HG03571 (cell line): ENCODE results near the gene KLHL30.
A peak's percentile ranks its signal among the peaks of the same experiment; 100 is the strongest.
"Not testable (repeated sequence)": the region's sequence is repeated elsewhere in the genome, so short reads cannot be mapped to it uniquely, and the experiment has no call there.

Source experiments
- ATAC-seq: cut with Tn5 transposase; IDR thresholded peaks from one replicate; pipeline ENCODE4 v1.9.1; 2021; ENCODE audit not compliant: unreplicated experiment

The KLHL30 gene

GRCh38 chr2:238101891-238102841 lies 36.3 kb upstream of the KLHL30 start:
- no peak for ATAC-seq

DNA sequence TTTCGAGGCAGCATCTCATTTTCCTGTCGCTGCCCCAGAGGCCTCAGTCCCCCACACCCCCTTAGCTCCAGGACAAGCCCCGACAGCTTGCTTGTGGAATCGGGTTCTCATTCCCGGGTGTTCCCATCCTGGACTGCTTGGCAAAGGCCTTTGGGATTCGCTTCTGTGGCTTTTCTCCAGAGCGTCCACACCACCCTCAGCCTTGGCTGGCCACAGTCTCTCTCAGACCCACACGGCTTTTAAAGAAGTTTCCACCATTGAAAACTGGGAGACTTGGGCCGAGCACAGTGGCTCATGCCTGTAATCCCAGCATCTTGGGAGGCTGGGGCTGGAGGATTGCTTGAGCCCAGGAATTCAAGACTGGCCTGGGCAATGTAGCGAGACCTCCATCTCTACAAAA lies 35.6 kb upstream of the KLHL30 start:
- no peak for ATAC-seq

GRCh38 chr2:238103465-238104225 lies 34.8 kb upstream of the KLHL30 start:
- no peak for ATAC-seq

DNA sequence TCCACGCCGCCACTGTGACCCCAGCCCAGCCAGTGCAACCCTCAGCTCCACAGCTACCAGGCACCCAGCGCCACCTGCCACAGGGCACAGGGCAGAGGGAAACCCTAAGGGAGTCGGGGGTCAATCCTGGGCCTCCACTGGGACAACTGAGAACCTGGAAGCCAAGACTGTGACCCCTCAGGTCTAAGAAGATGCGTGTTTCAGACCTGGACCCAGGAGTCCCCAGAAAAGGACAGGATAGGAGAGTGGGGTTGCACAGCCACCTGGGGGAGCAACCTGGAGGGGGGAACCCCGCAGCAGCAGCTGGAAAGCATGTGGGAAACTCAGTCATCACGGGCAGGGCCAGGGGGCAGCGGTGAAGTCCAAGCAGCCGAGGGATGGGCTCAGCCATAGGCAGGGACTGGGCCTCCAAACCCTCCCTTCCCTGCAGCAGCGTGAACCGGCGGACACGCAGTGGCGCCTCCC lies 34.2 kb upstream of the KLHL30 start:
- no peak for ATAC-seq

- no peak for ATAC-seq
Measured at GRCh38 chr2:238104691-238105371, 33.6 kb upstream of the KLHL30 start.

DNA sequence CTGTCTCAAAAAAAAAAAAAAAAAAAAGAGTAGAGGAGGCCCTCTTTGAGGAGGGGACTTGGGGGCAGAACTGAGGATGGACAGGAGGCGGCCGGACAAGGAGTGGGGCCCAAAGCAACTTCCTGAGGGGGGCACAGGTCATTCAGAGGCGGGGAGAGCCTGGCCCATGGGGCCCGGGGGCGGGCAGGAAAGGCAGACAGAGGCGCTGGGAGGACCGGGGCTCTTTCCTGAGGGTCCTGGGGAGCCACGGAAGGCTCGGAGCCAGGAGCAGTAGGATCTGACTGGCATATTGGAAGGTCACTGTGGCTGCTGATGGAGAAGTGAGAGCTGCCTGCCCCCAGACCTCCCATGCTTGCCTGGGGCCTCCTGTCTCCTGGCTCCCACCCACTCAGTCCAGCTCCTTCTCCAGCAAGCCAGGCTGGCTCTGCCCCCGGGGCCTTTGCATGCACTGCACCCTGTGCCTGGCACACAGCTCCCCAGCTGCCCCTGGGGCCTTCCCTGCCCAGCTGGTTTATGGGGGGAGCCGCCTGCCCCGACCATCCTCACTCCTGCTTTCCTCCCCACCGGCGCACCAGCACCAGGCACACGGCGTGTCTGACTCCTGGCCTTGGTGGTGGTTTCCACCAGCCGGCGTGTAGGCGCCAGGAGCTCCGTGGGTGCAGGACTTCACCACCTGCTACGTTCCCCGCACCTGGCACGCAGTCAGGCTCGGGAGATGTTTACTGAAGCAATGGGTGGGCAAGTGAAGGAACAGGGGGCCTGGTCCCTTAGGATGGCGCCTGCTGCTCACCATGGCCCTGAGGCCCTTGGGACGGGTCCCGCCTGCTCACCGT lies 32.7 kb upstream of the KLHL30 start:
- no peak for ATAC-seq

DNA sequence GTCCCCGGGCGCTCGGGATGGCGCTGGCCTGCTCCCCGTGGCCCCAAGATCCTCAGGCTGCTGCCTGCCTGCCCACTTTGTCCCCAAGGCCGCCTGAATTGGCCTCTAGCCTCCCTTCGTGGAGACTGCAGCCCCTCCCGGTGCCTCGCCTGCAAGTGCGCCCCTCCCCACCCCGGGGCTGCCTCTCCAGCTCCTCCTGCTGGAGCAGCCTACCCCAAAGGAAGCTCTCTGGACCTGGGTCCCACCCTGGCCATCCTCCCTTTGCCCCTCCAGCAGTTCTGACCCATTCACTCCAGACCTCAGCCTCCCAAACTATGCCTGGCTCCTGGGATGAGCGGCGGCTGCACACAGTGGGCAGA lies 32.1 kb upstream of the KLHL30 start:
- ATAC-seq = no peak

DNA sequence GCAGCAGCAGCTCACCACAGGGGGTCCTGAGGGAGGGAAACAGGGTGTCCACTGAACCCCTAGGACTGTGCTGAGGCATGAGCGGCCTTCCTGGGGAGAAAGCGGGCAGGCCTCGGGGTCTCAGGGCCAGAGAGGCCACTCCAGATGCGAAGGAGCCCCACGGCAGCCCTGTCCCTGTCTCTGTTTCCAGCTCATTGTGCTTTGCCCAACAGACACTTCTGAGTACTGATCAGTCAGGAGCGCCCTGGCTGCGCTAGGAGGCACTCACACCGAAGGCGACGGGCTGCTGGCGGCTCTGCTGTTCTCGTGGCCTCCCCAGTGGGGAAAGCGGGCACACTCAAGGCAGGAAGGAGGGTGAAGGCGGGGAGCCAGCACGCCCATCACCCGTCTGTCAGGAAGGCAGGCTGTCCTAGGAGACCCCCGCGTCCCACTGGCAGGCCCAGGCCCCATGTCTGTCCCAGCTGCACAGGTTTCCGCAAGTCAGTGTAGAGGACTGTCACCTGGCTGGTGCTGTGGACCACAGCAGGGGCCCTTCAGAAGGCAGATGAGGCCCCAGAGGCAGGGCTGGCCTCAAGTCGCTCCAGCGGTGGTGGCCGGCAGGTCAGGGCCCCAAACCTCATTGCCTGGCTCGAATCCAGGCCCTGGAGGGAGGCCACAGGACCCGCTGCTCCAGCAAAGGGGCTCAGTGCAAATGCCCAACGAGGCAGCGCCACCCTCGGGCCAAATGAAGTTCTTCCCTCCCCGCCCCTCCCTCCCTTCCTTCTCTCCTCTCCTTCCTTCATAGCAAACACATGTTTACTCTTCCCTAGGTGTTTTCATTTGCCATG lies 31.6 kb upstream of the KLHL30 start:
- ATAC-seq = peak; percentile 11

DNA sequence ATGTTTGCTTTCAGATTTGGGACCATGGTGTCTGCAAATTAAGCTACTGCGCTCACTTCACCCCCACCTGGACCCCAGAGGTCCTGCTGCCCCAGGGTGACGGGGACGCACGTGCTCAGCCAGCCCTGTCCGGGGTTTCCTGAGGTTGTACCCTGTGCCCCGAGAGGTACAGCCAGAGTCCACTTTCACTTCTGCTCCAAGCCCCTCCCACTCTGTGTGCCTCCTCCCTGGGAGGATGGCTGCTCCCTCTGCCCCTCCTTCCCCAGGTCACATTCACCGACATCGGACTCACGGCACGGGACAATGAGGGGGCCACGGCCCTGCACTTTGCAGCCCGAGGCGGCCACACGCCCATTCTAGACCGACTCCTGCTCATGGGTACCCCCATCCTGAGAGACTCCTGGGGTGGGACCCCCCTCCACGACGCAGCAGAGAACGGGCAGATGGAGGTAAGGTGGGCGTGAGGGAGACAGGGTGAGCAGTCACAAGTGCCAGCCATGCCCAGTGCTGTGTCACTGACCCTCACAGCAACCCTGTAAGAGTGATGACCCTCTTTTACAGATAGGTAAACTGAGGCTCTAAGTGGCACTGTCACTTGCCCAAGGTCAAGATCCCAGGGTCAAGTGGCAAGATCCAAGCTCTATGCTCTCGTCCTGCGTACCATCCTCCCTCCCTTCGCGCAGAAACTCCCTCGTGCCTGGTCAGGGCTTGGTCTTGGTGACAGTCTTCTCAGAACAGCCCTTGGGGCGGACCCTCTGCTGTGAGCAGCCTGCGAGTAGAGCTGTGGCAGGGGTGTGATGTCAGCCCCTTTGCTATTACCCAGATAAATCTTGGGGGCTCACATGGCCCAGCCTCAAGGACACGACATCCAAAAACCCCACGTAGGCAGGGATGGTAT lies 30.7 kb upstream of the KLHL30 start:
- peak; percentile 77 for ATAC-seq

- peak; percentile 57 for ATAC-seq
Measured at GRCh38 chr2:238108423-238109183, 29.9 kb upstream of the KLHL30 start.

GRCh38 chr2:238113611-238114010 lies 24.9 kb upstream of the KLHL30 start:
- no peak for ATAC-seq

DNA sequence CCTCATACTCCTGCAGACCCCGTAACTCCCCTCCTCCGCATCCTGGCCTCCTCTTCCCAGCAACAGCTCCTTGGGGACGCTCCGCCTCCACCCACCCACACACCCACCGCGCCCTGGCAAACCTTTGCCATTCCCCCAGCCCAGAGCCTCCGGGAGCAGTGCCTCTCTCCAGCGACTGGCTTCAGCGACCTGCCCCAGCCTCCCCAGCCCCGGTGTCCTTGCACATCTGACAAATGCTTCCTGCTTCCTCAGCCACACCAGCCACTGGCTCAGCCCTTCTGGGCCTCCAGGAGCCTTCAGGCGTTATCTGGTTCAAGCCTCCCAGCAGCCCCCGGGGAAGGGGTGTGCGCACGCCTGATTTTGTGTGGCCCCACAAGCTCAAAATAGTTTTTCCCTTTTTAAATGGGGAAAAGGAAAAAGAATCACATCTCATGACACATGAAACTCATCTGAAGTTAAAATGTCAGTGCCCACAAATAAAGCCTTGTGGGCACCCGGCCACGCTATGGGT lies 24.1 kb upstream of the KLHL30 start:
- ATAC-seq = no peak

DNA sequence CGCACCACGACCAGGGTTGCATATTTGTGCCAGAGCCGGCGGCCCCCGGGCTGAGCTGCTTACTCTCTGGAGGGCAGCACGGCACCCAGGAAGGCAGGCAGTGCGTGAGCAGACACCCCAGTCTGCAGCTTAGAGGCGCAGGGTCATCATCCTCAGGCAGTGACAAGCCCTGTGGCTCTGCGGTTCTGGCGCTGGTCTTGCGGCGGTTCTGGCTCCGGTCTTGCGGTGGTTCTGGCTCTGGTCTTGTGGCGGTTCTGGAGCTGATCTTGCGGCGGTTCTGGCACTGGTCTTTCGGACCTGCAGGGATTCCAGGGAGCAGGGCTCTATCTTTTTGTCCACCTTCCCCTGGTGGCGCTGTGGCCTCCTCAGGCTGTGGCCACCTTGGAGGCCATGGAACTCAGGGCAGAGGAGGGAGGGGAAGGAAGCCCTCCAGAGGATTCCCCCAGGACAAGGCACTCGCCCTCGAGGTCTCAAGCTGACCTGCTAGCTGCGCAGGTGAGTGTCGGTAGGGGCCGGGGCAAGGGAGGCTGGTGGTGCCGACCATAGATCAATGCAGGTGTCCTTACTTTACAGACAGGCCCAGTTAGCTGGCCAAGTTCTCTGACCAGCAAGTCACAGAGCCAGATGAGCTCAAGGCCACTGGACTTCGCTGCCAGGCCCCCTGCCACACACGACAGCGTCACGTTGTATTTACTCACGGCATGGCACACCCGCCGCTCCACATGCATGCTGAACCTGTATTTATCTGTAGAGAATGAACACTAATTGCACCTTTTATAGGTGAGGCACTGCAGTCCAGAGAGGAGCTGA lies 23.4 kb upstream of the KLHL30 start:
- no peak for ATAC-seq

DNA sequence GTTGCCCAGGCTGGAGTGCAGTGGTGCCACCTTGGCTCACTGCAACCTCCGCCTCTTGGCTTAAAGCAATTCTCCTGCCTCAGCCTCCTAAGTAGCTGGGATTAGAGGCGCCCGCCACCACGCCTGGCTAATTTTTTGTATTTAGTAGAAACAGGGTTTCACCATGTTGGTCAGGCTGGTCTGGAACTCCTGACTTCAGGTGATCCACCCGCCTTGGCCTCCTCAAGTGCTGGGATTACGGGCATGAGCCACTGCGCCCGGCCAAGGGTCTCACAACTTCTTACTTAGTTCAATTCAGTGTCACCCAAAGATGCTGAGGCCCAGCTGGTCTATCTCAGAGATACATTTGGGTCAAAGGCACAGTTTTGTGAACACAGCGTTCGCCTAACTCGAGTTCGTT lies 22.8 kb upstream of the KLHL30 start:
- ATAC-seq = not testable (repeated sequence)

DNA sequence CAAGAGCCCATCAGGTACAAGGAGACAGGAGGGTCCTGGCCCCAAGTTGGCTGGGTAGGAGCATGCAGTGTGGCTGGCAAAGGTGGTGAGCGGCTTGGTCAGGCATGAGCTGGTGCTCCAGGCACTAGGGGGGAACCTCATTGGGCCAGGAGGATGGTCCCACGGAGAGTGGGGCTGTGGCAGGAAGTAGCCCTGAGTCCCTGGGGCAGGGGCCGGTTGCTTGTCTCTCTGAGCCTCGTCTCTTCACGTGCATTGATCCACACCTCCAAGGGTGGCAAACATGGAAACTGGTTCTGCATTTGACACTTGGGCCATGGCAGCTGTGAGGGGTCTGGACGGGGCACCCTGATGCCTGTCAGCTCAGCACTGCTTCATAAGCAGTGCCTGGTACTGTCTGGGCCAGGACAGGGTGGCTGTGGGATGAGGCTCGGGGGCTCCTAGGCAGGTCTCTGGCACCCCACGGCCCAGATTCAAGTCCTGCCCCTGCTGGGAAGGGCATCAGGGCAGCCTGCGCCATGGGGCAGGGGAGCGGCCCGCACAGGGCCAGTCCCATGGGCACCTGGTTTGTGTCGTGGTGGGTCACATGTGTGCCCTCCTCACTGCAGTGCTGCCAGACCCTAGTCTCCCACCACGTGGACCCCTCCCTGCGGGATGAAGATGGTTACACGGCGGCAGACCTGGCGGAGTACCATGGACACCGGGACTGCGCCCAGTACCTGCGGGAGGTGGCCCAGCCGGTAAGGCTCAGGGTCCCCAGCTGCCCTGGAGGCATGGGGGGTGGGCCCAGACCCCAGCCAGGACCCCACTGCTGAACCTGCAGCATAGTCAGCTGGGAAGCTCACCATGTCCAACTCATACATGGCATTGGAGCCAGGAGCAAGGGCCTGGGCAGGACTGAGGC lies 21.9 kb upstream of the KLHL30 start:
- no peak for ATAC-seq
